Calu3 (cell line): ENCODE results near the gene FAM219A. TPM values are rescaled to one million over a fixed set of nuclear protein-coding genes. Genes with fewer than 3 reads are reported as not detected.

Experiments used
- Bru-seq: library from RNA; stranded (reverse); fragments of 400-500 nt; gene quantifications from one replicate; lab custom pipeline; 2021; lab: Mats Ljungman, UMichigan
- BruChase-seq, 2 experiments: library from RNA; stranded (reverse); fragments of 400-500 nt; gene quantifications; one replicate each; lab custom pipeline; 2021; lab: Mats Ljungman, UMichigan
- BruUV-seq: library from RNA; stranded (reverse); fragments of 400-500 nt; replicated peaks from 2 replicates; lab custom pipeline; 2021; lab: Mats Ljungman, UMichigan
- CTCF ChIA-PET: fragments of 300-600 bp; sonication (Branson Sonifier 250); formaldehyde crosslinking; loops from one replicate; lab custom pipeline; 2022; ENCODE audit warnings: antibody characterized with exemption; lab: Charles Lee
- DNase-seq: peaks from one replicate; pipeline ENCODE4 v3.0.0; 2022
- H3K27ac Mint-ChIP-seq: one replicate; pipeline ENCODE4 v1.8.0; 2022; ENCODE audit warnings: mixed read lengths; ENCODE audit not compliant: unreplicated experiment
- H3K27me3 Mint-ChIP-seq: one replicate; pipeline ENCODE4 v1.8.0; 2022; ENCODE audit warnings: mixed read lengths; ENCODE audit not compliant: unreplicated experiment
- H3K36me3 Mint-ChIP-seq: one replicate; pipeline ENCODE4 v1.8.0; 2022; ENCODE audit warnings: mild to moderate bottlenecking, moderate library complexity, mixed read lengths; ENCODE audit not compliant: insufficient read depth, unreplicated experiment
- H3K4me1 Mint-ChIP-seq: one replicate; pipeline ENCODE4 v1.8.0; 2022; ENCODE audit warnings: mild to moderate bottlenecking, low read depth, mixed read lengths; ENCODE audit not compliant: unreplicated experiment
- H3K4me3 Mint-ChIP-seq: one replicate; pipeline ENCODE4 v1.8.0; 2022; ENCODE audit warnings: mild to moderate bottlenecking, low read depth, moderate library complexity, mixed read lengths; ENCODE audit not compliant: unreplicated experiment
- H3K9me3 Mint-ChIP-seq: one replicate; pipeline ENCODE4 v1.8.0; 2022; ENCODE audit warnings: low read depth, mixed read lengths; ENCODE audit not compliant: unreplicated experiment
- intact Hi-C: fragments of 100-400 bp; cut with micrococcal nuclease; formaldehyde crosslinking; loops from one replicate; pipeline ENCODE4 v1.10.0; 2022; ENCODE audit not compliant: unreplicated experiment
- long read RNA-seq: library from polyadenylated mRNA; stranded (forward); transcript quantifications from one replicate; pipeline ENCODE4 v2.0.0, GENCODE V29; 2022
- total RNA-seq: library from RNA; stranded (reverse); gene quantifications from 2 replicates; pipeline ENCODE4 v1.2.3, GENCODE V29; 2022
- TF ChIP-seq, protein P1 (sequence below): fragments of 200-600 bp; IDR thresholded peaks from one replicate; pipeline ENCODE4 v1.8.0; 2022; ENCODE audit warnings: antibody characterized with exemption; ENCODE audit not compliant: unreplicated experiment

Gene FAM219A, protein sequence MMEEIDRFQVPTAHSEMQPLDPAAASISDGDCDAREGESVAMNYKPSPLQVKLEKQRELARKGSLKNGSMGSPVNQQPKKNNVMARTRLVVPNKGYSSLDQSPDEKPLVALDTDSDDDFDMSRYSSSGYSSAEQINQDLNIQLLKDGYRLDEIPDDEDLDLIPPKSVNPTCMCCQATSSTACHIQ
- total RNA-seq (10.3 and 13.1 TPM in 2 replicates), Bru-seq, nascent RNA (percentile 62 among the genes with signal in this experiment), BruChase-seq, experiment 1, labeled RNA remaining after a 6-hour chase (percentile 70 among the genes with signal in this experiment), BruChase-seq, experiment 2, labeled RNA remaining after a 2-hour chase (percentile 69 among the genes with signal in this experiment)
- long read RNA-seq, partial matches to known transcripts = 0 of 7 reads
- long read RNA-seq, other reads (novel, unspliced or antisense) = 6 of 7 reads

DNA sequence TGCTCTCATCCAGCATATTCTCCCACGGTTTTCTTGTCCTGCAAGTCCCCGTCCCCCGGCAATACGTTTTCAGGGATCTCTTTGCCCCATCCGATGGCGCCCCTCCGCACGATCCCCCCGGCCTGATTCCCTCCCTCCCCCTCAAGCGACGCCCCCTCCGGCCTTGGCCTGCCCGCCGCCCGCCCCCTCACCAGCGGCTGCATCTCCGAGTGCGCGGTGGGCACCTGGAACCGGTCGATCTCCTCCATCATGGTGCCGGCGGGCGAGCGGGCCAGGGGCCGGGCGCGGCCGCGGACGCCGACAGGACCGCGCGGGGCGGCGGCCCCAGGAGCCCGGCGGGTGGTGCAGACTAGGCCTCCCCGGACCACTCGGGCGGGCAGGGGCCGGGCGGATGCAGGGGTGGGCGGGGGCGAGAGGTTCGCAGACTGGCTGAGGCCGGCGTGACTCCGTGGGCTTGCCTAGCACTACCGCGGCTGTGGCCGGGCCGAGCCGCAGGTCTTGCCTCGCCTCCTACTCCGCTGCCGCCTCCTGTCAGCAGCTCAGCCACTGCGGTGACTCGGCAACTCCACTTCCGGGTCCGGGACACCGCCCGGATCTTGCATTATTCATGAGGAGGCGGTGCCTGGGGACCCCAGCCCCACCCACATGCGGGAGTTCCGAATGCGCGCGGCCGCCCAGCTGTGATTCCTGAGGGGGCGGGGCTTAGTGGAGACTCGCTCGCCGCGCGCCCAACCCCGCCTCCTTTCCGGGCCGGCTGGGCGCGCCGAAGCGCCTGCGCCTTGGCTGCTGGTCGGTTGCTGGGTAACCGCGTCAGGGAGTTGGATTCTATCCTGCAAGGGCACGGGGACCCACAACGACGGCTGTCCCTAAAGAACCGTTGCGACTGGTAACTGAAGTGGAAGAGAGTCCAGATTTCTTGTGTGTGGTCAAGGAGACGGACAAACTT is at the start of gene FAM219A, which contains the start of gene DNAI1:
Gene FAM219A (minus strand): TSS at position 558 of the 946 bp plus-strand sequence. CDS start 307 bp downstream, at position 251.
Gene DNAI1 (plus strand): TSS at position 793 of the 946 bp plus-strand sequence. CDS start 201 bp downstream, outside the sequence.
- TF ChIP-seq, protein P1, sequence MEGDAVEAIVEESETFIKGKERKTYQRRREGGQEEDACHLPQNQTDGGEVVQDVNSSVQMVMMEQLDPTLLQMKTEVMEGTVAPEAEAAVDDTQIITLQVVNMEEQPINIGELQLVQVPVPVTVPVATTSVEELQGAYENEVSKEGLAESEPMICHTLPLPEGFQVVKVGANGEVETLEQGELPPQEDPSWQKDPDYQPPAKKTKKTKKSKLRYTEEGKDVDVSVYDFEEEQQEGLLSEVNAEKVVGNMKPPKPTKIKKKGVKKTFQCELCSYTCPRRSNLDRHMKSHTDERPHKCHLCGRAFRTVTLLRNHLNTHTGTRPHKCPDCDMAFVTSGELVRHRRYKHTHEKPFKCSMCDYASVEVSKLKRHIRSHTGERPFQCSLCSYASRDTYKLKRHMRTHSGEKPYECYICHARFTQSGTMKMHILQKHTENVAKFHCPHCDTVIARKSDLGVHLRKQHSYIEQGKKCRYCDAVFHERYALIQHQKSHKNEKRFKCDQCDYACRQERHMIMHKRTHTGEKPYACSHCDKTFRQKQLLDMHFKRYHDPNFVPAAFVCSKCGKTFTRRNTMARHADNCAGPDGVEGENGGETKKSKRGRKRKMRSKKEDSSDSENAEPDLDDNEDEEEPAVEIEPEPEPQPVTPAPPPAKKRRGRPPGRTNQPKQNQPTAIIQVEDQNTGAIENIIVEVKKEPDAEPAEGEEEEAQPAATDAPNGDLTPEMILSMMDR = no peak
- Mint-ChIP-seq H3K27me3 (peaks cover 37% of the 10 kb centered on the region), H3K36me3 (peaks cover 27% of the 10 kb centered on the region), H3K27ac (peak within 1 kb of the TSS; percentile 77), H3K4me1 (peaks cover 13% of the 10 kb centered on the region), H3K4me3 (peak within 1 kb of the TSS; percentile 88), H3K9me3 (no peaks in the 10 kb centered on the region)
- CTCF ChIA-PET = no interaction called here
- peak; percentile 98 for DNase-seq
- BruUV-seq = no TSS peak
- intact Hi-C loops = no loop called here

DNA sequence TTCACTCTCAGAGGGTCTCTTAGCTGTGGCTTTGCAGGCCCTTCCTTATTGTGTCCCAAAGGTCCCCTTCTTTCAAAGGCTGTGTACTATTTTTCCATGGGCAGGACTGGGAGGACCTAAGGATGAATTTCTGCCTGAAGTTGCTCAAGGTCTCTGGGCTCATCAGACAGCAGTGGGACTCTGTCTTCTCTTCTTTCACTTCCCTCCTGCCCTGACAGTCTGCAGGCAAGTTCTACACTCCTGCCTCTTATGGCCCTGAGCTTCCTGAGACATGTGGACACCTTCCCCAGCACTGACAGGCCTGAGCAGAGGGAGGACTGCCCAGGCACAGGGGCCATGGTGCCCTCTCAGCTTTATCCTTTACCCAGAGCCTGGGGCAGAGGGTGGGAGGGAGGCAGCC is 49.6 kb upstream of the FAM219A start:
- H3K27me3 Mint-ChIP-seq = peaks cover 91% of the 10 kb centered on the region
- H3K4me3 Mint-ChIP-seq = no peak overlapping the region
- H3K36me3 Mint-ChIP-seq = no peaks in the 10 kb centered on the region
- H3K9me3 Mint-ChIP-seq = no peaks in the 10 kb centered on the region
- no peak overlapping the region for H3K27ac Mint-ChIP-seq
- no TSS peak for BruUV-seq
- DNase-seq = no peak
- TF ChIP-seq, protein P1 = no peak
- intact Hi-C loops = no loop called here
- CTCF ChIA-PET = no interaction called here
- H3K4me1 Mint-ChIP-seq = no peaks in the 10 kb centered on the region

DNA sequence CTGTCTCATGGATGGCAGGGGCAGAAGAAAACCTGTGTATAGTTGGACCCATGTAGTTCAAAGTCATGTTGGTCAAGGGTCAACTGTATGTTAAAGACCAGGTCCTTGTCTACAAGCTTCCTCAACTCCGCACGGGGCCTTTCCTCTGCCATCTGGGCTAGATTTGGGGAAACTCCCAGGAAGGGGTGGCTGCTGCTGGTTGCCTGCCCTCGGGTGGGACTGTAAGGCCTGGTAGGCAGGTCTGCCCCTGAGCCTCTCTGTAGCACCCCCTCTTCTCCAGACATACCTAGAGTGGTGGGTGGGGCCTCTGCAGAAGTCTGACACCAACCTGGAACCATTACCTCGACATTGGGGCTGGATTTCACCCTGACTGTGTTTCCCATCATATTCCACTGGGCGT is 49.2 kb upstream of the FAM219A start:
- no peaks in the 10 kb centered on the region for H3K36me3 Mint-ChIP-seq
- TF ChIP-seq, protein P1 = no peak
- H3K27me3 Mint-ChIP-seq = peaks cover 95% of the 10 kb centered on the region
- no peaks in the 10 kb centered on the region for H3K9me3 Mint-ChIP-seq
- intact Hi-C loops = no loop called here
- no peak overlapping the region for H3K27ac Mint-ChIP-seq
- no peaks in the 10 kb centered on the region for H3K4me1 Mint-ChIP-seq
- no peak overlapping the region for H3K4me3 Mint-ChIP-seq
- no TSS peak for BruUV-seq
- no peak for DNase-seq
- CTCF ChIA-PET = no interaction called here

DNA sequence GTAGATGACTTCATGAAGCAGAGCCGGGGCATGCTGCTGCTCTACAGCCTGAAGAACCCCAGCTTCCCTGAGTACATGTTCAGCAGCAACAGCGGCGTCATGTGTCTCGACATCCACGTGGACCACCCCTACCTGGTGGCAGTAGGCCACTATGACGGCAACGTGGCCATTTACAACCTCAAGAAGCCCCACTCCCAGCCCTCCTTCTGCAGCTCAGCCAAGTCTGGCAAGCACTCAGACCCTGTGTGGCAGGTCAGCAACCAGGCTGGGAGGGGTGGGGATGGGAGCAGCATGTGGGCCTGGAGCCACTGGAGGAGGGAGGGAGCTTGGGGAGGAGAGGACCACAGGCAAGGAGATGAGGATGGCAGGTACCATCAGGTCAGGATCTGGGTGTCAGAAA is 48.3 kb upstream of the FAM219A start:
- CTCF ChIA-PET = interaction anchor here (1.2 kb wide), 1 partner anchor 103 kb away, joined by 3 read pairs; no protein-coding TSS in a partner anchor

More for the DNA sequence above, 48.3 kb upstream of the FAM219A start:
- no peaks in the 10 kb centered on the region for H3K4me1 Mint-ChIP-seq
- intact Hi-C loops = no loop called here
- BruUV-seq = no TSS peak
- TF ChIP-seq, protein P1 = no peak
- H3K36me3 Mint-ChIP-seq = no peaks in the 10 kb centered on the region
- no peak overlapping the region for H3K27ac Mint-ChIP-seq
- no peak overlapping the region for H3K4me3 Mint-ChIP-seq
- H3K9me3 Mint-ChIP-seq = no peaks in the 10 kb centered on the region
- peaks cover 88% of the 10 kb centered on the region for H3K27me3 Mint-ChIP-seq
- DNase-seq = no peak
